ENCODE data around the gene TECTB.

The TECTB gene

DNA sequence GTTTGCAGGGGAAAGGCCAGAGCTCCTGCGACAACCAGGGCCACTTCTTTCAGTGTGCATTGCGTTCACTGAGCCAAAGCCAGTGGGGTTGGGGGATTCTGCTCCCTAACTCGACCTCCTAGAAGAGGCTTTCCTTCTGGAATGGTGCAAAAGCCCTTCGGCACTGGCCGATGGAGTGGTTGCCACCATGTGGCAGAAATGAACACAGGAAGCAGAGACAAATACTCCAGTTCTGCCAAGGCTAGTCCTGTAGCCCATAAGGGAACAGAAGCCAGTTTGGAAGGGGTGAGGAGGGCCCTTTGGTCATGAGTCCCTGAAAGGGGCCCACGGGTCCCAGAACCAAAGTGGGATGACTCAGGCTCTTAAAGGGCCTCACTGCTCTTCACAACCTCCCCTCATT, 61.1 kb downstream of the TECTB start:
- FAIRE-seq: no peak
- DNase-seq (ENCODE audit: insufficient read length, low spot score): no peak

- FAIRE-seq: no peak
- no peak for DNase-seq (ENCODE audit: insufficient read length, low spot score)
These were observed 62.0 kb downstream of the TECTB start for GRCh38 chr10:112345202-112345601.

DNA sequence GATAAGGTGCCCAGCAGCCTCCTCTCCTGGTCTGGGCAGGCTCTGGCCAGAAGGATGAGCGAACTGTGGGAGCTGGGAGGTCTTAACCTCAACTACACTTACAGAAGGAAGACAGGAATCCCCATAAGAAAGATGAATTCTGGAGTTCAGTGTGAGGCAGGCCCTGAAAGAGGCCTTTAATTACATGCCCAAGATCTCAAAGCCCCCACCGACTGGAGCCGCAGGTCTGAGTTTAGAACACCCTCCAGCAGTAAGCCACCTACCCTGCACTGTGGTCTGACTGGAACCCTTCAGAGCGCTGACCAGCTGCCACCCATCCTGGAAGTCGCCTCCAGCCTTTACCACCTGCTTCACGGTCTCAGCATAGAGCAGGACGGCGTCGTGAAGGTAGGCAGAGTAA, 62.5 kb downstream of the TECTB start:
- FAIRE-seq: no peak

GRCh38 chr10:112346774-112347173, 63.6 kb downstream of the TECTB start:
- FAIRE-seq (no peak), DNase-seq (ENCODE audit: insufficient read length, low spot score) (no peak)

More for the DNA sequence above, 62.5 kb downstream of the TECTB start:
- no peak for DNase-seq (ENCODE audit: insufficient read length, low spot score)

GRCh38 chr10:112347709-112348671, 64.8 kb downstream of the TECTB start:
- FAIRE-seq (no peak), DNase-seq (ENCODE audit: insufficient read length, low spot score) (no peak)

DNA sequence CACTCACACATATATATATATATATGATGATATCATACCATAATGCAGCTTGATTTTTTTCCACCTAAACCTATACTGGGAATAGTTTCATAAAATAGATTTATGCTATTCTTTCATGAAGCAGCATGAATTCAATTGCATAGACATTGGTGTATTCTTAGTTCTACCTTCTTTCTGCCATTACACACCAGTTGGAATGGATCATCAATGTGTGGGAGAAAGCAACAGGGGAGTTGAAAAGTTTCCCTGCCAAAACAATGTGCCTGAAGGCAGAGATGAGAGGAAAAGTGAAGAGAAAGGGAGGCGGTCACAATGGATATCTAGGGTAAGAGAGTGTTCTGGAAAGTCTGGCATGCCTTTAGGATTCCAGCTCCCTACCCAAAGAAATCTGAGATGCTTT, 65.6 kb downstream of the TECTB start:
- no peak for DNase-seq (ENCODE audit: insufficient read length, low spot score)
- FAIRE-seq: no peak

- FAIRE-seq: no peak
- DNase-seq (ENCODE audit: insufficient read length, low spot score): no peak
These were observed 66.4 kb downstream of the TECTB start for GRCh38 chr10:112349521-112350085.

DNA sequence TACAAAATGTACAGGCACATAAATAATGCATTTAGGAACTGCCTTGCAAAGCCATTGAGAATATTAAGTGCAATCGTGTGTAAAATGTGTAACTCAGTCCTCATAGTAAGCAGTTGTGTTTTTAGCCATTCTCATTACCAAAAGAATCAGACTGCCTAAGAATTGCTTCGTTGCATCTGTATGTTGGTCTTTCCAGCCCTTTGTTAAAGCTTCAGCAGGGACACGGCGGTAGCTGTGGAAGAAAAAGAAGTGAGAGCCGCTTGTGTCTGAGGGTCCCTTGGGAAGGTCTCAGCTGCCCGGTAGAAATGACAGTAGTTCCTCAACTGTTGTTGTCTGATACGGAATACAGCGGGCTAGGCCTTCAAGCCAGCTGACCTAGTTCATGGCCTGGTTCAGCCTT, 67.9 kb downstream of the TECTB start:
- no peak for FAIRE-seq
- no peak for DNase-seq (ENCODE audit: insufficient read length, low spot score)

DNA sequence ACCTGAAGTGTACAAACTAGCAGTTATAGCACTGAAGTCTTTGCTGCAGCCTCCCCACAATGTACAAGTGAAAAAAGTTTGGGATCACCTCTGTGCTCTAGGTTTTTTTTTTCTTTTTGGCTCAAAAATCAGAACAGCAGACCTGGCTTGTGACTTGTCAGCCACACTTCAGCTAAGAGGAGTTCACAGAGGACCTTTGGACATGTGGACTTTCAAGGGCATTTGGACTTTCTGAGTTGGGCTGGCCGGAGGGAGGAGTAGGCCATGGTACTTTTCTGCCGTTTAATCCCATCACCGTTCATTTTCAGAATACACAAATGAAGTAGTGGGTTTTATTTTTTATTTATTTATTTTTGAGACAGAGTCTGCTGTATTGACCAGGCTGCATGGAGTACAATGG, 68.8 kb downstream of the TECTB start:
- FAIRE-seq (no peak), DNase-seq (ENCODE audit: insufficient read length, low spot score) (no peak)

- FAIRE-seq: no peak
- no peak for DNase-seq (ENCODE audit: insufficient read length, low spot score)
These were observed 69.8 kb downstream of the TECTB start for GRCh38 chr10:112353046-112353445.
